AG09309 (cell line): ENCODE measurements around the gene CDC25A.

ENCODE experiments used
- DNase-seq: peaks from one replicate; pipeline ENCODE4 v3.0.0-alpha.2; 2010; ENCODE audit warnings: low read depth
- H3K4me3 ChIP-seq: 2 replicates; pipeline ENCODE4 v1.5.1; 2011; ENCODE audit warnings: mild to moderate bottlenecking, low read depth, low read length, moderate library complexity; ENCODE audit not compliant: control insufficient read depth
- CTCF ChIP-seq: IDR thresholded peaks from 2 replicates; pipeline ENCODE4 v1.5.1; 2011; ENCODE audit warnings: mild to moderate bottlenecking, low read depth, low read length, inconsistent platforms; ENCODE audit not compliant: insufficient read depth, control insufficient read depth; ENCODE audit errors: missing control alignments

Gene CDC25A

GRCh38 chr3:48128774-48129173, 59.4 kb downstream of the CDC25A start:
- no peak overlapping the region for H3K4me3 ChIP-seq
- no peak for TF ChIP-seq CTCF
- DNase-seq: no peak

- H3K4me3 ChIP-seq: no peak overlapping the region
- no peak for TF ChIP-seq CTCF
- no peak for DNase-seq
These were observed 62.2 kb downstream of the CDC25A start for GRCh38 chr3:48125886-48126622.

- no peak for TF ChIP-seq CTCF
- peak; percentile 38 for DNase-seq
- H3K4me3 ChIP-seq: no peak overlapping the region
These were observed 63.1 kb downstream of the CDC25A start for GRCh38 chr3:48125013-48125705.

- TF ChIP-seq CTCF: no peak
- no peak for DNase-seq
- H3K4me3 ChIP-seq: no peak overlapping the region
These were observed 64.9 kb downstream of the CDC25A start for GRCh38 chr3:48123346-48123745.

GRCh38 chr3:48122504-48122903, 65.7 kb downstream of the CDC25A start:
- TF ChIP-seq CTCF: no peak
- DNase-seq: no peak
- no peak overlapping the region for H3K4me3 ChIP-seq

- no peak for TF ChIP-seq CTCF
- no peak overlapping the region for H3K4me3 ChIP-seq
- DNase-seq: no peak
These were observed 68.0 kb downstream of the CDC25A start for GRCh38 chr3:48120223-48120622.
